Heart right ventricle (tissue), 16 donors: ENCODE measurements around the gene ACHE. TPM values are rescaled to one million over a fixed set of nuclear protein-coding genes. Genes with fewer than 3 reads are reported as not detected.

ENCODE experiments used
- ATAC-seq, 8 donors: fragments of 200-7000 bp; cut with Tn5 transposase; one replicate each; pipeline ENCODE4 v1.9.1; 2020; ENCODE audit warnings: mild to moderate bottlenecking in 8 of 8, moderate library complexity in 8 of 8, moderate number of reproducible peaks in 1 of 8
- DNase-seq, 2 donors: peaks; one replicate each; pipeline ENCODE4 v3.0.0-alpha.2; 2020
- H3K27ac ChIP-seq, 10 donors: fragments of 200-600 bp; sonication (generic) in 2 of 10; one replicate each; pipeline versions ENCODE4 v1.5.0 to v1.8.0; 2020 to 2022; ENCODE audit warnings: mild to moderate bottlenecking in 3 of 10
- H3K27me3 ChIP-seq, 7 donors: fragments of 200-600 bp; one replicate each; pipeline ENCODE4 v1.8.0; 2021 to 2022; ENCODE audit warnings: mild to moderate bottlenecking in 2 of 7
- H3K36me3 ChIP-seq, 9 donors: fragments of 200-600 bp; sonication (generic) in 1 of 9; one replicate each; pipeline versions ENCODE4 v1.5.0 to v1.8.0; 2020 to 2022; ENCODE audit warnings: mild to moderate bottlenecking in 2 of 9
- H3K4me1 ChIP-seq, 9 donors: fragments of 200-600 bp; sonication (generic) in 1 of 9; one replicate each; pipeline versions ENCODE4 v1.5.0 to v1.8.0; 2020 to 2022; ENCODE audit warnings: mild to moderate bottlenecking in 4 of 9
- H3K4me3 ChIP-seq, 10 donors: fragments of 200-600 bp; sonication (generic) in 2 of 10; one replicate each; pipeline versions ENCODE4 v1.5.0 to v1.8.0; 2020 to 2022; ENCODE audit warnings: mild to moderate bottlenecking in 7 of 10, moderate library complexity in 2 of 10
- H3K9me3 ChIP-seq, 11 donors: fragments of 200-600 bp in 10 of 11; sonication (generic) in 2 of 11; one replicate each; pipeline versions ENCODE4 v1.5.0 to v1.8.0; 2013 to 2022; ENCODE audit warnings: mild to moderate bottlenecking in 2 of 11, control low read depth in 1 of 11, moderate library complexity in 1 of 11
- CTCF ChIP-seq, 9 donors: fragments of 200-600 bp; sonication (generic) in 2 of 9; IDR thresholded peaks; one replicate each; pipeline versions ENCODE4 v1.5.0 to v1.8.0; 2021 to 2022; ENCODE audit warnings: antibody characterized with exemption in 9 of 9, mild to moderate bottlenecking in 5 of 9, moderate library complexity in 1 of 9
- WGBS, 2 donors: extraction: QIAGEN DNeasy Blood & Tissue Kit; methylation state at CpG; one replicate each; pipeline ENCODE4 v1.1.7; 2013; ENCODE audit warnings: inconsistent platforms in 1 of 2; 5-methylcytosine and 5-hydroxymethylcytosine counted together
- intact Hi-C, 10 donors: fragments of 100-400 bp; cut with DNase I; formaldehyde crosslinking; loops; one replicate each; pipeline versions ENCODE4 v1.11.1 to v1.14.2; 2022
- polyA plus RNA-seq, 2 donors: library from polyadenylated mRNA; stranded (reverse); fragments of 200-250 nt; gene quantifications; one replicate each; pipeline ENCODE4 v1.2.3, GENCODE V29; 2013
- total RNA-seq, 10 donors: library from RNA; stranded (reverse); fragmentation: NEBNext Ultra II Directional in 3 of 10; extraction: Animal tissue kit (Norgen Biotek cat#: 25700) in 3 of 10; gene quantifications; one replicate each; pipeline versions ENCODE4 v1.2.1 to v1.2.4, GENCODE V29; 2021 to 2023
- donor health status: Arrhythmogenic right ventricular cardiomyopathy.
- donor health status: ischemic (EF 13 %, LVEDD 7.1; RV severe dilation, severe dysfunction).
- donor health status: healthy with polysubstance abuse.
- donor health status: DM: no; HTN: yes; CAD: no.
- donor health status: DM: no; HTN: no; CAD: no.
- donor health status: ischemic (EF 25% LVEDD 6.9; RV normal size, moderate dysfunction).
- donor health status: ischemic (EF 25% LVEDD 5.7; RV mildly dilated, moderate dysfunction).
- donor health status: healthy.
- donor health status: DM: yes; HTN: yes; CAD: no.
- donor health status: Ischemic cardiomyopathy.
- donor health status: ischemic (EF 35%, LVEDD 5.7; RV mildly dilated, moderate dysfunction).
- donor health status: nonischemic (EF 11% LVEDD 7.7; RV severe dilation, severe dysfunction).
- donor health status: DM: yes; HTN: yes; CAD: no.
- donor health status: PGD.
- donor health status: ischemic (EF 29% LVEDD 5.4; RV normal size, mild dysfunction).
- donor health status: nonischemic (EF 23%, LVEDD 6.1; RV moderate dilation, normal function).

ACHE gene
- total and polyA plus RNA-seq, 12 donors: 0.27 to 1.1 (median 0.81) TPM

- Histone ChIP-seq H3K4me1 (peaks cover 0 to 38% (median 26%) of the 10 kb centered on the region in 9 donors), H3K27ac (no peak overlapping the region), H3K4me3 (no peak overlapping the region), H3K9me3 (no peaks in the 10 kb centered on the region), H3K36me3 (peaks cover 6 to 99% (median 67%) of the 10 kb centered on the region in 9 donors), H3K27me3 (no peaks in the 10 kb centered on the region)
- intact Hi-C loops: no loop called here
- WGBS, 2 donors: 90 to 92% methylated on average over 24 of the region's 24 CpGs
- ATAC-seq (no peak), DNase-seq (no peak)
- no peak for TF ChIP-seq CTCF (IDR thresholded peaks at IDR 0.05)
Observed at GRCh38 chr7:100882785-100883526, 12.7 kb downstream of the ACHE start.

- WGBS, 2 donors: 88 to 92% methylated on average over 9 of the region's 9 CpGs
- peaks cover 6 to 99% (median 60%) of the 10 kb centered on the region in 9 donors for H3K36me3 ChIP-seq
- DNase-seq (no peak), ATAC-seq (no peak)
- H3K27me3 ChIP-seq: no peaks in the 10 kb centered on the region
- H3K4me3 ChIP-seq: no peak overlapping the region
- H3K9me3 ChIP-seq: no peaks in the 10 kb centered on the region
- no peak for TF ChIP-seq CTCF (IDR thresholded peaks at IDR 0.05)
- intact Hi-C loops: no loop called here
- peaks cover 0 to 37% (median 26%) of the 10 kb centered on the region in 9 donors for H3K4me1 ChIP-seq
- H3K27ac ChIP-seq: no peak overlapping the region
Observed at GRCh38 chr7:100882201-100882600, 13.5 kb downstream of the ACHE start.

- Histone ChIP-seq H3K4me3 (no peak overlapping the region), H3K4me1 (peaks cover 2 to 44% (median 30%) of the 10 kb centered on the region in 9 donors), H3K27ac (no peak overlapping the region), H3K36me3 (peaks cover 6 to 95% (median 51%) of the 10 kb centered on the region in 9 donors), H3K9me3 (no peaks in the 10 kb centered on the region), H3K27me3 (no peaks in the 10 kb centered on the region)
- no peak for TF ChIP-seq CTCF (IDR thresholded peaks at IDR 0.05)
- intact Hi-C loops: no loop called here
- no peak for DNase-seq
- ATAC-seq: no peak
- 95 to 98% methylated on average over 17 to 20 of the region's 20 CpGs for WGBS, 2 donors
Observed at GRCh38 chr7:100881136-100881535, 14.6 kb downstream of the ACHE start.

- H3K4me3 ChIP-seq: no peak overlapping the region
- intact Hi-C loops: no loop called here
- H3K9me3 ChIP-seq: no peaks in the 10 kb centered on the region
- ATAC-seq (no peak), DNase-seq (no peak)
- peak overlapping the region in 2 of 10 donors; percentile 2 to 3 for H3K27ac ChIP-seq
- WGBS, 2 donors: 86 to 89% methylated on average over 7 of the region's 7 CpGs
- peaks cover 2 to 49% (median 35%) of the 10 kb centered on the region in 9 donors for H3K4me1 ChIP-seq
- no peaks in the 10 kb centered on the region for H3K27me3 ChIP-seq
- TF ChIP-seq CTCF (IDR thresholded peaks at IDR 0.05): no peak
- peaks cover 3 to 90% (median 46%) of the 10 kb centered on the region in 9 donors for H3K36me3 ChIP-seq
Observed at GRCh38 chr7:100880645-100881044, 15.0 kb downstream of the ACHE start.
